GM18858 (cell line): Measurements from ENCODE around the gene AP1B1.

Experiments
- ATAC-seq: cut with Tn5 transposase; IDR thresholded peaks from one replicate; pipeline ENCODE4 v1.9.1; 2021; ENCODE audit not compliant: unreplicated experiment

AP1B1 gene

DNA sequence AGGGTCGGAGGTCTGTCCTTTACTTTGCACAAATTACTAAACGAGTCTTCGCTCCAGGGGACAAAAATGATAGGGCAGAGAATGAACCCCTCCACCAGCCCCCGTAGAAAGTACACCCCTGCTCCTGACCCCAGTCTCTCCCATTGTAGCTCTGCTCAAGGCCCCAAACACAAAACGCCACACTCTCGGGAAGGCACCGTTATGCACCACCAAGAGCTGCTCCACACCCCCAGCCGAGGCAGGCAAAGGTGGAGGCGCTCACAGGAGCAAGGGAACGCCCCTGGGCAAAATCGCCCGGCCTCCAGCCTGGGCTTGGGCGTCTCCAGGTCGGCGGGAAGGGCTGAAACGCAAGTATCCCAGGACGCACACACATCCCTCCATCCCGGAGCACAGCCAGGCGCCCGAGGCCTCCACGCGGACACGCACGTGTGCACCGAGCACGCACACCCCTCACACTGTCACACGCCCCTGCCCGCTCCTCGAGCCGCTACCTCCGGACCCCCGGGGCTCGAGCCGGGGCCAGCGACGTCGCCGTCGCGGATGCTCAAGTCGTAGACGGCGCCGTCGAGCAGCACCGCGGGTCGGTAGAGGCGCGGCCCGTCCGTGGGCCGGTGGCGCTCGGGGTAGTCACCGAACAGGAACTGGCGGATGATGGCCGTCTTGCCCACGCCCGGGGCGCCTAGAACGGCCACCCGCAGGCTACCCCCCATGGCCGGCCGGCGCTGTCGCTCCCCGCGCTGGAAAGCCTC, 73.7 kb downstream of the AP1B1 start:
- ATAC-seq = no peak

DNA sequence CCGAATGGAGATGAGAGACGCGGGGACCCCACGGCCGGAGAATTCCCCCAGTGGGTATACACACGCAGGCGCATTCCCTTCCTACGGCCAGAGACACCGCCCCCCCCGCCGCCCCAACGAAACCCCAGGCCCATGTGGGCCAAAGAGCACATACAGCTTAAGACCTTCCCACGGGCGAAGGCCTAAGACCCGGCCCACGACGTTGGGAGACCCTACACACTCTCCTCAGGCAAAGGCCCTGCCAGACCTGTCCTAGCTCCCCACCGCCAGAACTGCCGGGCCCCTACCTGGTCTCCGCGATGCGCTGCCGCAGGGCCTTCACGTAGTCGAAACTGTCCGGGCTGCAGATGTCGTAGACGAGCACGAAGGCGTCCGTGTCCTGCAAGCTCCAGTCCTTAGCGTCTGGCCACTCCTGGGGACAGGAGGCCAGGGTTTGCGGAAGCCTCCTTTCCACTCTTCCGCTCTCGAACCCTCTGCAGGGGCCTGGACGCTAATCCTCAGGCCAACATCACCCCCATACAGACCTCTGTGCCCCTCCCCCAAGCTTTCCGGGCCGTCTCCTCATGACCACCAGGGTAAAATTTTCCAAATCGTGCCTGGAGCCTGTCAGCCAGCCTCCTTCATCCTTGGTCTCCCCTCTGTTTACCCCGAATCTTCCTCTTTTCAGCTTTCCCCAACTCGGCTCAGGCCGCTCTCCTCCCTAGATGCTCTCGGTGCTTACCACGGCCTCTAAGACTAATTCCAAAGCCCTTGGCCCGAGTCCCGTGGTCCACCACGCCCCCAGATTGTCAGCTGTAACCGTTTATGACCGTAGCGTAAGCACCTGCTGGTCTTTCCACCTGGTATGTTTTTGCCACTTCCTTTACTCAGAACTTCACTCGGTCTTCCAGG, 74.5 kb downstream of the AP1B1 start:
- ATAC-seq = no peak

DNA sequence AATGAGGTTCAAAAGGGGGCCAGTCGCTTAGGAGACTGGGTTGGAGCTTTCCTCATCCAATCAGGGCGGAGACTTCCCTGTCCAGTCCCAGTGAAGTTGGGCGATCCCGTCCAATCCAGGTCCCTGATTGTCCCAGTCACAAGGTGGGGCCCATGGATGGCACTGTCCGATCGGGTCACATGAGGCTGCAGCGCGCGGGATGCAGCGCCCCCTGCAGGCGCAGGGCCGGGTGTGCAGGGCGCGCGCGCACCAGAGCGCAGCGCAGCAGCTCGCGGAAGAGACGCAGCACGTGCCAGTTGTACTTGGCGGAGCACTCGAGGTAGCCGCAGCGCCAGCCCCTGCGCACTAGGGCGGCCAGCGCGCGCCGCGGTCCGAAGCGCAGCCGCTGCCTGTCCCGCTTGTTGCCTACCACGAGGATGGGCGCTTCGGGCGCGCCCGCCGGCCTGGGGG, 75.2 kb downstream of the AP1B1 start:
- ATAC-seq = no peak

DNA sequence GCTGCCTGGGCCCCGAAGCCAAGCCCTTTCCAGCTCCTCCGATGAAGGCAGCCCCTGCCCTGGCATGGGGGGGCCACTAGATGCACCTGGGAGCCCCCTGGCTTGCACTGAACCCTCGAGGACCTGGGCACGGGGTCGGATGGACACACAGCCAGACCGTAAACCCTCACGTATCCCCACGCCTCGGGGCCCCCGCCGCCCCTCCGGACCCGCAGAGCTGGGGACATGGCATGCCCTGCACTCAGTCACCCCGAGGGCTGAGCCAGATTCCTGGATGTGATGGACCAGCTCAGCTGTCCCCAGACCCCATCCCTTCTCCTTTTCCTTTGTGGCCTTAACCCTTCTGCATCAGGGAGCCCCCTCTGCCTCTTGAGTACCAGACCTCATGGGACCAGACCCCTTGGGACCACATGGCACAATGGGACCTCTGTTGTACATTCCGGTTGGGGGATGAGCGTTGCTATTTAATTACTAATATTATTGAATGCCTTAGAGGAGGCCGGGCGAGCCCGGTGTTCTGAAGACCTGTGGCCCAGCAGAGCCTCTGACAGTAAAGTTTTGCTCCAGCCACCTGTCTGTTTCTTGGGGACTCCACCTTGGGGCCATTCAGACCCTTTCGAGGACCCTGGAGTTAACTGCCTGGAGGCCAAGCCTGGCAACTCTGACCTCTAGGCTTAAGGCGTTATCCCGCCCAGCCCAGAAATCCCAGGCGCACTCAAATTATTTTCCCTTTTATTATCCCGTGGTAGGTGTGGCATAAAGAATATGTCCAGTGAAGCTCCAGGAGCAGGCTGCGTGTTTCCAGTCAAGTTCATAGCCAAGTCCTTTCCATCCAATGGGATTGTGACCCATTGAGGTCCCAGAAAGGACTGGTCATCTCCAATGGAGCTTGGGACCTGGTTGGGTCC, 75.9 kb downstream of the AP1B1 start:
- ATAC-seq = no peak

DNA sequence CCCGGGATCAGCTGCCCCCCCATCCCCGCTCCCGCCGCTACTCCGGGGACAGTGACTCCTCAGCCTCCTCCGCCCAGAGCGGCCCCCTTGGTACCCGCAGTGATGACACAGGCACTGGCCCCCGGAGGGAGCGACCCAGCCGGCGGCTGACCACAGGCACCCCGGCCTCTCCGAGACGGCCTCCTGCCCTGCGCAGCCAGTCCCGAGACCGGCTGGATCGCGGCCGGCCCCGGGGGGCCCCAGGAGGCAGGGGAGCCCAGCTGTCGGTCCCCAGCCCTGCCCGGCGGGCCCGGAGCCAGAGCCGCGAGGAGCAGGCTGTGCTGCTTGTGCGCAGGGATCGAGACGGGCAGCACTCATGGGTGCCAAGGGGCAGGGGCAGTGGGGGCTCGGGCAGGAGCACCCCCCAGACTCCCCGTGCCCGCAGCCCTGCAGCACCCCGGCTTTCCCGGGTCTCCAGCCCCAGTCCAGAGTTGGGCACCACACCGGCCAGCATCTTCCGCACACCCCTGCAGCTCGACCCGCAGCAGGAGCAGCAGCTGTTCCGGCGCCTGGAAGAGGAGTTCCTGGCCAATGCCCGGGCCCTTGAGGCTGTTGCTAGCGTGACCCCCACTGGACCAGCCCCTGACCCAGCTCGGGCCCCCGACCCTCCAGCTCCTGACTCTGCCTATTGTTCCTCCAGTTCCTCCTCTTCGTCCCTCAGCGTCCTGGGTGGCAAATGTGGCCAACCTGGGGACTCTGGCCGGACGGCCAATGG, 76.7 kb downstream of the AP1B1 start:
- no peak for ATAC-seq

DNA sequence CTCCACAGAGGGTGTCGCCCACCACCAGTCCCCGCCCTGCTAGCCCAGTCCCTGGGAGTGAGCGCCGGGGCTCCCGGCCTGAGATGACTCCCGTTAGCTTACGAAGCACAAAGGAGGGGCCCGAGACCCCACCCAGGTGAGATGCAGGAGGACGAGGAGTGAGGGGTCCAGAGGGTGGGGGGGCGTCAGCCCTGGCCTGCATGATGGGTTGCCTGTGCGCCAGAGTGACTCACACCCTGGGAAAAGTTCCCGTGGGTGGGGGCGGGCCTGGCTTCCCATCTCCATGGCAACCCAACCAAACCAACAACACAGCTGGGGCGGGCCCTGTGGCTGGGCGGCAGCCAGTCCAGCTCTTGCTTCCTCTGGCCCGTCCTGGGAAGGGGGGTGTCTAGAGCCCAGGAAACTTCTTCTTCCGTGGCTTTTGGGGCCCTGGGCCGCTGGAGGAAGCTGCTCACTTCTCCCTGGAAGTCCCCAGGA, 77.5 kb downstream of the AP1B1 start:
- ATAC-seq = no peak

DNA sequence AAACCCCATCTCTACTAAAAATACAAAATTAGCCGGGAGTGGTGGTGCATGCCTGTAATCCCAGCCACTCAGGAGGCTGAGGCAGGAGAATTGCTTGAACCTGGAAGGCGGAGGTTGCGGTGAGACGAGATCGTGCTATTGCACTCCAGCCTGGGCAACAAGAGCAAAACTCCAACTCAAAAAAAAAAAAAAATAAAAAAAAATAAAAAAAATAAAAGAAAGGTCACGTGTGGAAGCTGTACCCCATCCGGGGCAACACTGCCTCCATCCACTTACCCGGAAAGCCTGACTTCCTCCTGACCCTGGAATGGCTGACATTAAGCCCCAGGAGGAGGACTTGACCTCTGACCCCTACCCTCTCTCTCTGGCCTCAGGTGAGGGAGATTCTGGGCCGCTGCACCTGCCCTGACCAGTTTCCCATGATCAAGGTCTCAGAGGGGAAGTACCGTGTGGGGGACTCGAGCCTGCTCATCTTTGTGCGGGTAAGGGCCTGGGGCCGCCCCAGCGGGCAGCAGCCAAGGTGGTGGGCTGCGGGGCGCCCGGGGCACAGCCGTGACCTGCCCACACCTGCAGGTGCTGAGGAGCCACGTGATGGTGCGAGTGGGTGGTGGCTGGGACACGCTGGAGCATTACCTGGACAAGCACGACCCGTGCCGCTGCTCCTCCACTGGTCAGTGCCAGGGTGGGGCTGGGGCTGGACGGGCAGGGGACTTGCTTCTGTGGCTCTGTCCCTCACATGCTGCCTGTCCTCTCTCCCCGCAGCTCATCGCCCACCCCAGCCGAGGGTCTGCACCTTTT, 78.1 kb downstream of the AP1B1 start:
- ATAC-seq = no peak

DNA sequence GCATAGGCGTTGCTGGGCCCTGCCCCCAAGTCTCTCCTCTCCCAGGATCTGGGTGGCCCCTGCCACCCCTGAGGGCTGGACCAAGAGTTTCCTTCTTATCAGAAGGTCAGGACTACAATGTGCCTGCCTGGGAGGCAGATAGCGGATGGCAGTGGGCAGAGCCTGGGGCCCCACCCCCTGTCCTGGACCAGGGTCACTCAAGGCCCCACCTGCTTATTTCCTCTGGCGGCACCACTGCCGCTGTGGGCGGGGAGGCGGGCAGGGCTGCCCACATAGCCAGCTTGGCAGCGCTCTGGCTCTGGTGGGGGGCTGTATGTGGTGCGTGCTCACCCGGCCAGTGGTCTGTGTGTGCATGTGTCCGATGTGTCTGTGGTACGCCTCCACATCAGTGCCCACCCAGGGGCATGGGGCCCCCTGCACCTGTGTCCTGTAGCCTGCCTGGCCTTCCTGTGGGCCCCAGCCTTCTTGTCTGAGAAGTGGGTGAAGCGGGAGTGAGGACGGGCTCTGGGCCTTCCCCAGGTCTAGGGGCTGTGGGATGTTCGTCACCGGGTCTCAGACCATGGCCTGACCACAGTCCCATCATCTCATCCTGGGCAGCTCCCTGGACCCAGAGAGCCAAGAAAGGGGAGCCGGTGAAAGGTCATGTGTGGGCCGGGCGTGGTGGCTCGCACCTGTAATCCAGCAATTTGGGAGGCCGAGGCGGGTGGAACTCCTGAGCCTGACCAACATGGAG, 78.9 kb downstream of the AP1B1 start:
- no peak for ATAC-seq

DNA sequence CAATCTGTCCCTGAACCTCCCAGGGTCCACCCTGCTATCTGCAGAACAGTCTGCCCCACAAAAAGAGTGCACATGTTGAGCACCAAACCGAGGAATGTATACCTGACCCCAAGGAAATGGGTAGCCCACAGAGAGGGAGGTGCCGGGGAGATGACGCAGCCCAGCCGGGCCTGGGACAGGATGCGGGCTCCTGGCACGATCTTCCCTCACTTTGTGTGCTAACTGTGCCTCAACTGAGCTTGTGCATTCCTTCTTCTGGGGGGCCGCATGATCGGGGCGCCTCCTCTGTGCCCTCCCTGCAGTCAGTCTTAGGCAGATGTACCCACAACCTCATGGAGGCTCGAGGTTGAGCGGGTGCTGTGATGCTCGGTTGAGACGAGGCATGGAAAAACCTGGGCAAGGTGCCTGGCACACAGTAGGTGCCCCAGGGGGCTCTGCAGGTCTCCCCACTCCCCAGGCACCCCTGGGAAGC, 79.5 kb downstream of the AP1B1 start:
- no peak for ATAC-seq

DNA sequence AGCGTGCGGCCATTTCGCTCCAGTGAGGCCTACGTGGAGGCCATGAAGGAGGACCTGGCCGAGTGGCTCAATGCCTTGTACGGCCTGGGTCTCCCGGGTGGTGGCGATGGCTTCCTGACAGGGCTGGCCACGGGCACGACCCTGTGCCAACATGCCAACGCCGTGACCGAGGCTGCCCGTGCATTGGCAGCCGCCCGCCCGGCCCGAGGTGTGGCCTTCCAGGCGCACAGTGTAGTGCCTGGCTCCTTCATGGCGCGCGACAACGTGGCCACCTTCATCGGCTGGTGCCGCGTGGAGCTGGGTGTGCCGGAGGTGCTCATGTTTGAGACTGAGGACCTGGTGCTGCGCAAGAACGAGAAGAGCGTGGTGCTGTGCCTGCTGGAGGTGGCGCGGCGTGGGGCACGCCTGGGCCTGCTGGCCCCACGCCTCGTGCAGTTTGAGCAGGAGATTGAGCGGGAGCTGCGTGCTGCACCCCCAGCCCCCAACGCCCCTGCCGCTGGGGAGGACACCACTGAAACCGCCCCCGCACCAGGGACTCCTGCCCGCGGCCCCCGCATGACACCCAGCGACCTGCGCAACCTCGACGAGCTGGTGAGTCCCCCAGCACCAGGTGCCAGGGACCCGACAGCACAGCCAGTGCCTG, 80.1 kb downstream of the AP1B1 start:
- ATAC-seq = no peak

DNA sequence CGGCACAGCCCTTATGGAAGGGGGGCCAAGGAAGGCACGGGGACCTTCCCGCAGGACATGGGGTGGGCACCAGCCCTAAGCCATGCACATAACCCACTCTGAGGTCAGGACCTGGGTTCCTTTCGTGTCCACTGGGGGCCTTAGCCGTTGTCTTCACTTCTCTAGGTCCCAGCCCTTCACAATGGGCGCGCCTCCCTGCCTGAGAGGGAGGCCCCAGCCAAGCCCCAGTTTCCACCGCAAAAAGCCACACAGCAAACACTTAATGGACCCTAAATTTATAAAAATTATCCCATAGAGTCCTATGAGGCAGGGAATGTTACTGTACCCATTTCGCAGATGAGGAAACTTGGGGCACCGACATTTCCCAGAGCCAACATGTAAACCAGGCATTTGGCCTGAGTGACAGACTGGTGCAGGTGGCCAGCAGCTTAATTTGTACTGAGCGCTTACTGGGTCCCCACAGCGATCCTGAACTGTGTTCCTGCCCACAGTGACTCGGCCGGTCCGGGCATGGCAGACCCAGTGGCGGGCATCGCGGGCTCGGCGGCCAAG, 80.7 kb downstream of the AP1B1 start:
- ATAC-seq = no peak

DNA sequence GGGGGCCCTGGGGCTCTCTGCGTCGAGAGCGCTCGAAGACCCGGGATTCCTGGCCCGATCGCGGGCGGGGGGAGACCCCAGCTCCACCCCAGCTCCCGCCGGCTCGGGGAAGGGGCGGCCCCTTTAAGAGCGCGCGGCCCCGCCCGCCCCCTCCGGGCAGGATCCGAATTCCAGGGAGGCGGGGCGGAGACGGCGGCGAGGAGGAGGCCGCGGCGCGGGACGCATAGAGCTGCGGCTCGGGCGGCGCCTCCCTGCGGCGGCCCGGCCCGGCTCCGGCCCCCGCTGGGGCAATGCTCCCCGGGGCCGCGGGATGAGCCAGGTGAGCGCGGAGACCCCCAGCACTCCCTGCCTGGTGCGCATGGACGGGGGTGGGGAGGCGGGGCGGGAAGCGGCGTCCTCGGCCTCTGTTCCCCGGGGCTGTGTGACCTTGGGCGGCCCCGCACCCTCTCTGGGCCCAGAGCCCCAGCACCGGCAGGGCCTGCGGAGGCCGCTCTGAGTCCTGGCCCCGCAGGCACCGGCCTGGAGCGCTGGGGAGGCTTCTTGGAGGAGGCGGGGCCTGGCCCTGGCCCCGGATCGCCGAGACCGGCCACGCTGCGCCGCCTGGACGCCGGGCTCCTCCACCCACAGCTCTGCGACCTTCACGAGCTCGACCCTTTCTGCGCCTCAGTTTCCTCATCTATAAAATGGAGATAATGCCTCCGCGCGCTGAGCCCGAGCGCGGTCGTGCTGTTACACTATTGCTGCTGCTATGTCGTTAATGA, 81.4 kb downstream of the AP1B1 start:
- no peak for ATAC-seq

DNA sequence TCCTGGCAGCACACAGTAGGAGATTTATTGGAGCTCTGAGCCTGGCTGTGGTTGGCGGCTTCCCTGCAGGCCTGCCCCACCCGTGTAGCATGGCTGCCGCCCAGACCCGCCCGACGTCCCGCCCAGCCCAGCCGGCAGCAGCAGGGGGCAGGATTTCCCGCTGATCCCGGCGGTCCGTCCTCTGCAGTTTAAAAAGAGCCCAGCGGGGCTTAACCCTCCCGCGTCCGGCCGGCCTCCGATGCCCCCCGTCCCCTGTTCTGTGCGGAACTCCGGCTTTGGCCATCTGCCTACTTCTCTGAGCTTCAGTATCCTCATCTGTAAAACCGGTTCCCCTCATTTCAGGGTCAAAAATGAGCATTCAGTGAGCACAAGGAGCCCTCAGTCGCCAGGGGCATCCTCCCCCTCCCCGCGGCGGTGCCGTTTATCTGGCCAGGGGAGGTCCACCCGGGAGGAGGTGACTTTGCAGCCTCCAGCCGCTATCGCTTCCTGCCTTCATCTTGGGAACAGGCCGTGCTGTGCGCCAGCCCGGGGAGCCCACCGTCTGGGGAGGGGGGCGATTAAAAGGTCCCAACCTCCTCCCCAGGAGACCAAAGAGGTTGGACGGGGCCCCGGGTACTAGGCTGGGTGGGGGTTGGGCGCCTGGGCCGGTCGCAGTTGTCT, 82.1 kb downstream of the AP1B1 start, which contains the start of gene GAS2L1:
GAS2L1 (plus strand) TSS at position 476 of the 660 bp plus-strand sequence. CDS start 1,456 bp downstream, outside the sequence.
- no peak for ATAC-seq

DNA sequence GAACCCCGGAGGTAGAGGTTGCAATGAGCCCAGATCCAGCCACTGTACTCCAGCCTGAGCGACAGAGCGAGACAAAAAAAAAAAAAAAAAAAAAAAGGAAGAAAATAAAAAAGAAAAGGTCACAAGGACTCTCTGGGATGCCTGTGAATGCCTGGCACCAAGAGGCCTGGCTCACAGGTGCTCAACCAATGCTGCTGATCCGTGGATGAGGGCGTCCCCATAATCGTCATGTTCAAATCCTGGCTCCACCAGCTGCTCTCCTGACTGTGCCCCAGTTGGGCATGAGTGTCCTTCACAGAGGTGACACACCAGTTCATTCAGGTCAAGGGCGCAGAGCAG, 82.6 kb downstream of the AP1B1 start:
- ATAC-seq = no peak

DNA sequence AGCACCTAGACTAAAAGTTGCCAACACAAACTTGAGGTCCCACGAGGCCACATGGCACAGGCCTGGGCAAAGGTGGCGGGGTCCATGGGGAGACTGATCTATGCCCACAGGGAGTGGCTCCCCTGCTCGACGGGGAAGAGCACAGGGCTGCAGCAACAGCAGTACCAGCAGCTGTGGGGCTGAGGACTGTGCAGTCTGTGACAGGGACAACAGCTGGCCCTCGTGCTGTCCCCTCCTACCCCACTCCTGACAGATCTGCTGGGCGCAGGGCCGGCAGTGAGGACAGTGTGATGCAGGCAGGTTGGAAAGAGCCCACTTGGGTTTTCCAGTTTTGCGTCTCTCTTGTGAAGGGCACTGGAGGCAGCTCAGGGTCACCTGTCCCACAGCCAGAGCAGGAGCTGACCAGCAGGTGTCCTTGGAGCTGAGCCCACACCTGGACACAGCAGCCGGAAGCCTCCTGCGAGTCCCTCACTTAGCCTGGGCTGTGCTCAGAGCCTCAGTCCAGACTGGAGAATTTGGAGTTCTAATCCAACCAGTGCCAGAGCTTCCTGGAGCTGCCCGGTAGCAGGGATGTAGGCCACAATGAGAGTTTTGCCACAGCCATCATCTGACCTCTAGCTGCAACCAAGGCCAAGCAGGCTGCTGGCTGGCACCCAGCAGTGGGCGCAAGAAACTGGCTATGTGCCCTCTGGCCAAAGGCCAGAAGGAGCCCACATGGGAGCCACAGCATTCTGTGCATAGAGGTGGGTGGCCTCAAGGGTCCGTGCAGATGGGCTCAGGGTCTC, 85.5 kb downstream of the AP1B1 start:
- no peak for ATAC-seq

DNA sequence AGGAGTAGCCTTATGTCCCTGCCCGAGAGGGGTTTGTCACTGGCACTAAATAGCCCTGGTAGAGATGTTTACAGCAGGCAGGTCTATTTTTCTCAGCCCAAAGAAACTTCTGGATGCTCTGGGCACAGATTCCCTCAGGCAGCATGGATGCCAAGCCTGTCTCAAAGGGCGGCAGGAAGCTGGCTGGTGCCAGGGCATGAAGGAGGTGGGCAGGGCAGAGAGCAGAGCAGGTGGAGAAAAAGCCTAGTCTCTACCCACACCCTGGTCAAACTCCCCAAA, 86.0 kb downstream of the AP1B1 start:
- ATAC-seq = no peak
